Liver (tissue), 9 donors: ENCODE data around the gene EFNA3. TPM values are rescaled to one million over a fixed set of nuclear protein-coding genes. Genes with fewer than 3 reads are reported as not detected.

Experiments
- DNase-seq: peaks from one replicate; pipeline ENCODE4 v3.0.0-alpha.2; 2017; ENCODE audit warnings: low spot score
- H3K27ac ChIP-seq, 2 donors: one replicate each; pipeline ENCODE4 v1.7.0; 2013; ENCODE audit warnings: inconsistent platforms in 2 of 2, low read length in 2 of 2, control low read depth in 1 of 2, low read depth in 1 of 2, mild to moderate bottlenecking in 1 of 2
- H3K27me3 ChIP-seq, 4 donors: one replicate each; pipeline versions ENCODE4 v1.6.1 to v1.7.0; 2013; ENCODE audit warnings: low read length in 3 of 4, inconsistent platforms in 1 of 4, mild to moderate bottlenecking in 1 of 4, moderate library complexity in 1 of 4; ENCODE audit not compliant: control insufficient read depth in 4 of 4, insufficient read depth in 4 of 4
- H3K36me3 ChIP-seq, 4 donors: one replicate each; pipeline versions ENCODE4 v1.6.1 to v1.7.0; 2013; ENCODE audit warnings: low read length in 3 of 4, mild to moderate bottlenecking in 3 of 4, low read depth in 1 of 4, moderate library complexity in 1 of 4; ENCODE audit not compliant: control insufficient read depth in 4 of 4, insufficient read depth in 3 of 4
- H3K4me1 ChIP-seq, 4 donors: one replicate each; pipeline versions ENCODE4 v1.6.1 to v1.7.0; 2013; ENCODE audit warnings: low read length in 3 of 4, mild to moderate bottlenecking in 3 of 4, moderate library complexity in 1 of 4; ENCODE audit not compliant: control insufficient read depth in 4 of 4, insufficient read depth in 4 of 4
- H3K4me3 ChIP-seq, 3 donors: one replicate each; pipeline versions ENCODE4 v1.6.1 to v1.7.0; 2013; ENCODE audit warnings: low read length in 3 of 3, control low read depth in 1 of 3, low read depth in 1 of 3, mild to moderate bottlenecking in 1 of 3
- H3K9ac ChIP-seq, 2 donors: one replicate each; pipeline ENCODE4 v1.7.0; 2013; ENCODE audit warnings: low read length in 2 of 2, mild to moderate bottlenecking in 2 of 2, moderate library complexity in 2 of 2, control low read depth in 1 of 2, low read depth in 1 of 2
- H3K9me3 ChIP-seq, 4 donors: one replicate each; pipeline versions ENCODE4 v1.6.1 to v1.7.0; 2013; ENCODE audit warnings: low read length in 3 of 4; ENCODE audit not compliant: control insufficient read depth in 4 of 4
- ATF3 ChIP-seq: IDR thresholded peaks from 2 replicates; pipeline ENCODE4 v1.6.1; 2016; ENCODE audit warnings: antibody characterized with exemption
- EGR1 ChIP-seq, 2 donors: IDR thresholded peaks; 2 replicates each; pipeline ENCODE4 v1.6.1; 2016 to 2018; ENCODE audit warnings: antibody characterized with exemption in 2 of 2, low read depth in 2 of 2
- FOXA1 ChIP-seq: IDR thresholded peaks from 2 replicates; pipeline ENCODE4 v1.6.1; 2016; ENCODE audit warnings: antibody characterized with exemption
- FOXA2 ChIP-seq: IDR thresholded peaks from 2 replicates; pipeline ENCODE4 v1.6.1; 2016; ENCODE audit warnings: antibody characterized with exemption
- GABPA ChIP-seq, 2 donors: IDR thresholded peaks in 1 of 2; conservative IDR thresholded peaks in 1 of 2; 2 replicates each; pipeline ENCODE4 v1.6.1; 2016; ENCODE audit warnings: antibody characterized with exemption in 2 of 2, mild to moderate bottlenecking in 1 of 2, moderate library complexity in 1 of 2
- HNF4A ChIP-seq, 2 donors: conservative IDR thresholded peaks; 2 replicates each; pipeline ENCODE4 v1.6.1; 2016; ENCODE audit warnings: antibody characterized with exemption in 2 of 2, mild to moderate bottlenecking in 2 of 2
- HNF4G ChIP-seq: IDR thresholded peaks from 2 replicates; pipeline ENCODE4 v1.6.1; 2016; ENCODE audit warnings: antibody characterized with exemption
- JUND ChIP-seq, 2 donors: IDR thresholded peaks; 2 replicates each; pipeline ENCODE4 v1.6.1; 2016; ENCODE audit warnings: antibody characterized with exemption in 2 of 2
- NR2F2 ChIP-seq: IDR thresholded peaks from 2 replicates; pipeline ENCODE4 v1.6.1; 2016; ENCODE audit warnings: antibody characterized with exemption
- RAD21 ChIP-seq, 2 donors: IDR thresholded peaks; 2 replicates each; pipeline ENCODE4 v1.6.1; 2016; ENCODE audit warnings: antibody characterized with exemption in 2 of 2, mild to moderate bottlenecking in 2 of 2
- REST ChIP-seq: IDR thresholded peaks from 2 replicates; pipeline ENCODE4 v1.6.1; 2016; ENCODE audit warnings: antibody characterized with exemption, mild to moderate bottlenecking
- RXRA ChIP-seq, 2 donors: IDR thresholded peaks; 2 replicates each; pipeline ENCODE4 v1.6.1; 2017 to 2018; ENCODE audit warnings: antibody characterized with exemption in 2 of 2, mild to moderate bottlenecking in 1 of 2
- SP1 ChIP-seq: IDR thresholded peaks from 2 replicates; pipeline ENCODE4 v1.6.1; 2018; ENCODE audit warnings: antibody characterized with exemption, mild to moderate bottlenecking
- TAF1 ChIP-seq: conservative IDR thresholded peaks from 2 replicates; pipeline ENCODE4 v1.6.1; 2016; ENCODE audit warnings: antibody characterized with exemption, mild to moderate bottlenecking
- YY1 ChIP-seq: IDR thresholded peaks from 2 replicates; pipeline ENCODE4 v1.6.1; 2016; ENCODE audit warnings: antibody characterized with exemption, mild to moderate bottlenecking
- WGBS: extraction: QIAGEN DNeasy Blood & Tissue Kit; methylation state at CpG from one replicate; pipeline ENCODE4 v1.1.7; 2013; 5-methylcytosine and 5-hydroxymethylcytosine counted together
- polyA plus RNA-seq, 2 donors: library from polyadenylated mRNA; stranded (reverse) in 1 of 2; unstranded in 1 of 2; fragments of 200-250 nt in 1 of 2; fragments of >200 nt in 1 of 2; fragmentation: Nextera tagmentation in 1 of 2; extraction: Ambion mirVana in 1 of 2; gene quantifications; one replicate each; pipeline versions ENCODE4 v1.2.1 to v1.2.3, GENCODE V29; 2013 to 2015
- total RNA-seq, 2 donors: library from RNA; depleted of rRNA; stranded (reverse); fragments of >200 nt; gene quantifications; one replicate each; pipeline ENCODE4 v1.2.3, GENCODE V29; 2014
- TF ChIP-seq, protein P1 (sequence below): fragments of 150-350 bp; IDR thresholded peaks from 2 replicates; pipeline ENCODE4 v1.5.1; 2017; ENCODE audit warnings: improper control_type of control experiment, low read depth, low read length; ENCODE audit not compliant: missing input control
- TF ChIP-seq, protein P2 (sequence below): IDR thresholded peaks from 2 replicates; pipeline ENCODE4 v1.6.1; 2016; ENCODE audit warnings: antibody characterized with exemption
- TF ChIP-seq, protein P3 (sequence below): IDR thresholded peaks from 2 replicates; pipeline ENCODE4 v1.6.1; 2016; ENCODE audit warnings: antibody characterized with exemption
- donor health status: healthy.
- donor health status: healthy.
- donor health status: healthy.
- donor health status: healthy.
- donor health status: healthy.

Gene EFNA3
- total and polyA plus RNA-seq, 4 donors, result 0.47 to 3.7 (median 1.1) TPM

- Histone ChIP-seq H3K9me3 (no peaks in the 10 kb centered on the region), H3K27ac (peak overlapping the region; percentile 99 to 100), H3K4me3 (peak overlapping the region; percentile 62 to 93 (median 84)), H3K36me3 (peaks cover 0 to 10% (median 9%) of the 10 kb centered on the region in 4 donors), H3K4me1 (peaks cover 3 to 31% (median 18%) of the 10 kb centered on the region in 4 donors), H3K27me3 (no peaks in the 10 kb centered on the region), H3K9ac (peak overlapping the region; percentile 90 to 93)
- no peak for DNase-seq
- no peak for TF ChIP-seq FOXA1
- peak; percentile 5 for TF ChIP-seq REST
- 2% methylated on average over 32 of the region's 32 CpGs for WGBS
Measured at GRCh38 chr1:155126556-155127104, 48.0 kb downstream of the EFNA3 start.

DNA sequence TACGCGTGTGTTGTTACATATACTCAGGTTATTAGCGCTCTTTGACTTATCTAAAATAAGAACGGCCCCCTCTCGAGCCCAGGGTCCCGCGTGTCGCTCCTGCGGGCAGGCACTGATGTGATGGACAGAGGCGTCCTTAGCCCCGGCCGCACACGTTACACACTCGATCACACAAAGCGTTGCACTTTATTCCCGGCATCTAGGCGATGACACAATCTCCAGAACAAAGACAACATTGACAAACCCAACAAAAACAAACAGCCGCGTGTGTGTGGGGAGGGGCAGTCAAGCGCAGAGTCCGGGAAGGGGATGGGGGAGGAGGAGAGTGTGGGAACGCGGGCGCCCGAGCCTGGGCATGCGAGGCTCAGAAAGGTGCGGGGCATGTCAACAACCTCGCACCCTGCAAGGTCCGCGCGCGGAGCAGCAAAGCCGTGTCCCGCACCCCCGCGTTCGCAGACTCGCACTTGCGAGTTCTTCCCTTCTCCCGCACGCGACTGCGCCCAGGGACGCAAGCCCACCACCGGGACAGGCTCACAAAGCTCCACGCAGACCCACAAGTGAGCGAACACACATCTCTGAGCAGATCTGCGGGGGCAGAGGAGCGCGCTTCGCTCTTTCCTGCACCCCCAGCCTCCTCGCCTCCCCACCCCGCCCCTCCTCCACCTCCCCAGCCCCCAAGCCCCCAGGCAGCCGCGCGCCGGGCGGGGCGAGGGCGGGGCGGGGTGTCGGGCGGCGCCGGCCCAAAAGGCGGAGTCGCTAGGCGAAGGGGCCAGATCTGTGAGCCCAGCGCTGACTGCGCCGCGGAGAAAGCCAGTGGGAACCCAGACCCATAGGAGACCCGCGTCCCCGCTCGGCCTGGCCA lies 48.7 kb downstream of the EFNA3 start, which contains the start of gene EFNA1:
TSS of gene EFNA1 (plus strand) at position 772 of the 862 bp plus-strand sequence. CDS start 102 bp downstream, outside the sequence.
- TF ChIP-seq REST (peak; percentile 83), TAF1 (peak; percentile 95), RAD21 (IDR thresholded peaks at IDR 0.05) (peak; percentile 51 to 52), HNF4A (conservative IDR thresholded peaks at IDR 0.05) (peak; percentile 80 to 90), JUND (IDR thresholded peaks at IDR 0.05) (peak in 1 of 2 donors; percentile 71), HNF4G (peak; percentile 70), GABPA (IDR thresholded peaks at IDR 0.05 in 1 of 2, conservative IDR thresholded peaks at IDR 0.05 in 1 of 2) (no peak), RXRA (IDR thresholded peaks at IDR 0.05) (peak; percentile 89 to 94), YY1 (peak; percentile 42), ATF3 (peak; percentile 77), FOXA2 (peak; percentile 90), FOXA1 (peak; percentile 97), NR2F2 (peak; percentile 16), EGR1 (IDR thresholded peaks at IDR 0.05; ENCODE audit: low read depth in 2 of 2) (peak; percentile 45 to 56), SP1 (peak; percentile 96)
- TF ChIP-seq, protein P1, sequence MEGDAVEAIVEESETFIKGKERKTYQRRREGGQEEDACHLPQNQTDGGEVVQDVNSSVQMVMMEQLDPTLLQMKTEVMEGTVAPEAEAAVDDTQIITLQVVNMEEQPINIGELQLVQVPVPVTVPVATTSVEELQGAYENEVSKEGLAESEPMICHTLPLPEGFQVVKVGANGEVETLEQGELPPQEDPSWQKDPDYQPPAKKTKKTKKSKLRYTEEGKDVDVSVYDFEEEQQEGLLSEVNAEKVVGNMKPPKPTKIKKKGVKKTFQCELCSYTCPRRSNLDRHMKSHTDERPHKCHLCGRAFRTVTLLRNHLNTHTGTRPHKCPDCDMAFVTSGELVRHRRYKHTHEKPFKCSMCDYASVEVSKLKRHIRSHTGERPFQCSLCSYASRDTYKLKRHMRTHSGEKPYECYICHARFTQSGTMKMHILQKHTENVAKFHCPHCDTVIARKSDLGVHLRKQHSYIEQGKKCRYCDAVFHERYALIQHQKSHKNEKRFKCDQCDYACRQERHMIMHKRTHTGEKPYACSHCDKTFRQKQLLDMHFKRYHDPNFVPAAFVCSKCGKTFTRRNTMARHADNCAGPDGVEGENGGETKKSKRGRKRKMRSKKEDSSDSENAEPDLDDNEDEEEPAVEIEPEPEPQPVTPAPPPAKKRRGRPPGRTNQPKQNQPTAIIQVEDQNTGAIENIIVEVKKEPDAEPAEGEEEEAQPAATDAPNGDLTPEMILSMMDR, result no peak
- TF ChIP-seq, protein P2, sequence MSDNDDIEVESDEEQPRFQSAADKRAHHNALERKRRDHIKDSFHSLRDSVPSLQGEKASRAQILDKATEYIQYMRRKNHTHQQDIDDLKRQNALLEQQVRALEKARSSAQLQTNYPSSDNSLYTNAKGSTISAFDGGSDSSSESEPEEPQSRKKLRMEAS, result peak; percentile 75
- TF ChIP-seq, protein P3, sequence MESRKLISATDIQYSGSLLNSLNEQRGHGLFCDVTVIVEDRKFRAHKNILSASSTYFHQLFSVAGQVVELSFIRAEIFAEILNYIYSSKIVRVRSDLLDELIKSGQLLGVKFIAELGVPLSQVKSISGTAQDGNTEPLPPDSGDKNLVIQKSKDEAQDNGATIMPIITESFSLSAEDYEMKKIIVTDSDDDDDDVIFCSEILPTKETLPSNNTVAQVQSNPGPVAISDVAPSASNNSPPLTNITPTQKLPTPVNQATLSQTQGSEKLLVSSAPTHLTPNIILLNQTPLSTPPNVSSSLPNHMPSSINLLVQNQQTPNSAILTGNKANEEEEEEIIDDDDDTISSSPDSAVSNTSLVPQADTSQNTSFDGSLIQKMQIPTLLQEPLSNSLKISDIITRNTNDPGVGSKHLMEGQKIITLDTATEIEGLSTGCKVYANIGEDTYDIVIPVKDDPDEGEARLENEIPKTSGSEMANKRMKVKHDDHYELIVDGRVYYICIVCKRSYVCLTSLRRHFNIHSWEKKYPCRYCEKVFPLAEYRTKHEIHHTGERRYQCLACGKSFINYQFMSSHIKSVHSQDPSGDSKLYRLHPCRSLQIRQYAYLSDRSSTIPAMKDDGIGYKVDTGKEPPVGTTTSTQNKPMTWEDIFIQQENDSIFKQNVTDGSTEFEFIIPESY, result peak; percentile 62
- Histone ChIP-seq H3K27me3 (no peaks in the 10 kb centered on the region), H3K4me1 (peaks cover 3 to 35% (median 22%) of the 10 kb centered on the region in 4 donors), H3K4me3 (peak within 1 kb of the TSS; percentile 62 to 99 (median 93)), H3K36me3 (peaks cover 0 to 13% (median 11%) of the 10 kb centered on the region in 4 donors), H3K27ac (peak within 1 kb of the TSS; percentile 99 to 100), H3K9ac (peak within 1 kb of the TSS; percentile 99 to 100), H3K9me3 (no peaks in the 10 kb centered on the region)
- under 1% methylated on average over 76 of the region's 76 CpGs for WGBS
- DNase-seq, result peak; percentile 75
